ENCODE results near the gene MAVS.
A peak's percentile ranks its signal among the peaks of the same experiment; 100 is the strongest.
"Not testable (repeated sequence)": the region's sequence is repeated elsewhere in the genome, so short reads cannot be mapped to it uniquely, and the experiment has no call there.

MAVS gene

DNA sequence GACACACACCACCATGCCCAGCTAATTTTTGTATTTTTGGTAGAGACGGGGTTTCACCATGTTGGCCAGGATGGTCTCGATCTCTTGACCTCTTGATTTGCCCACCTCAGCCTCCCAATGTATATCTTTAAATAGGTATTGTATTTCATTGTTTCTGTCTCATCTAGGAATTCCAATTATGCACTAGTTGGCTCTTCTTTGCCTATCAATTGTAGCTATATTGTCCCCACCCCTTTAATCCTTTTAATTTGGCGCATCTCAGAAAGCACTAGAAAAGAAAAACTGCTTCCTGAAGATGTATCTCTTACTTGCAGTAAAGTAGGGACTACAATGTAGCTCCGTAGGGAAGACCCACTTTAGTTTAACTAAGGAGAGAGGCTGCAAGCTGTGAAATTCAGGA, 10.5 kb upstream of the MAVS start:
- no peaks in the 10 kb centered on the region for H3K4me1 ChIP-seq (ENCODE audit: control insufficient read depth in 1 of 2, insufficient read depth in 2 of 2, low read length in 2 of 2)
- H3K9me3 ChIP-seq (ENCODE audit: control insufficient read depth in 1 of 2, low read length in 2 of 2), result no peaks in the 10 kb centered on the region
- H3K36me3 ChIP-seq (ENCODE audit: control insufficient read depth in 1 of 2, insufficient read depth in 2 of 2, low read length in 2 of 2), result peaks cover 0 to 5% of the 10 kb centered on the region in 2 donors
- no peaks in the 10 kb centered on the region for H3K27me3 ChIP-seq (ENCODE audit: low read depth, low read length)
- no peak overlapping the region for H3K4me3 ChIP-seq (ENCODE audit: low read depth in 1 of 2, low read length in 2 of 2)
- no peak overlapping the region for H3K27ac ChIP-seq (ENCODE audit: low read length)

DNA sequence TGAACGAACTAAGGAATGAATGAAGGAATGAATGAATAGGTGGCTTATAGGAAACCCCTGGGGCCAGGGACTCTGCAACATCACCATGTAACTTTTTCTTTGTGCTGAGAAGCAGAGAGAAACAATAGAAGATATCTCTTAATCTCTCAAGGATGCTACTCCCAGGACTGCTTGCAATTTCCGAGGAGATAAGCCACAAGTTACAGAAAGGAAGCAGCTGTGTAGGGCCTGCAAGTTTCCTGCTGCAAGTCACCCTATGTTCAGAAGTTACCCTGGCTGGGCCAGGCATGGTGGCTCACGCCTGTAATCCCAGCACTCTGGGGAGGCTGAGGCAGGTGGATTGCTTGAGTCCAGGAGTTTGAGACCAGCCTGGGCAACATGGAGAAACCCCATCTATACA, 7.3 kb upstream of the MAVS start:
- Histone ChIP-seq H3K4me1 (ENCODE audit: control insufficient read depth in 1 of 2, insufficient read depth in 2 of 2, low read length in 2 of 2) (no peaks in the 10 kb centered on the region), H3K27me3 (ENCODE audit: low read depth, low read length) (no peaks in the 10 kb centered on the region), H3K4me3 (ENCODE audit: low read depth in 1 of 2, low read length in 2 of 2) (no peak overlapping the region), H3K27ac (ENCODE audit: low read length) (no peak overlapping the region), H3K36me3 (ENCODE audit: control insufficient read depth in 1 of 2, insufficient read depth in 2 of 2, low read length in 2 of 2) (peaks cover 0 to 5% of the 10 kb centered on the region in 2 donors), H3K9me3 (ENCODE audit: control insufficient read depth in 1 of 2, low read length in 2 of 2) (no peaks in the 10 kb centered on the region)

- H3K9me3 ChIP-seq (ENCODE audit: control insufficient read depth in 1 of 2, low read length in 2 of 2); H3K27me3 ChIP-seq (ENCODE audit: low read depth, low read length); H3K4me1 ChIP-seq (ENCODE audit: control insufficient read depth in 1 of 2, insufficient read depth in 2 of 2, low read length in 2 of 2); H3K36me3 ChIP-seq (ENCODE audit: control insufficient read depth in 1 of 2, insufficient read depth in 2 of 2, low read length in 2 of 2); H3K27ac ChIP-seq (ENCODE audit: low read length); H3K4me3 ChIP-seq (ENCODE audit: low read depth in 1 of 2, low read length in 2 of 2): not testable (repeated sequence)
Measured at GRCh38 chr20:3840201-3840600, 6.4 kb upstream of the MAVS start.

GRCh38 chr20:3842348-3842930, 4.2 kb upstream of the MAVS start:
- Histone ChIP-seq H3K9me3 (ENCODE audit: control insufficient read depth in 1 of 2, low read length in 2 of 2) (no peaks in the 10 kb centered on the region), H3K36me3 (ENCODE audit: control insufficient read depth in 1 of 2, insufficient read depth in 2 of 2, low read length in 2 of 2) (no peaks in the 10 kb centered on the region), H3K4me1 (ENCODE audit: control insufficient read depth in 1 of 2, insufficient read depth in 2 of 2, low read length in 2 of 2) (peaks cover 0 to 4% of the 10 kb centered on the region in 2 donors), H3K27ac (ENCODE audit: low read length) (peak overlapping the region; percentile 14), H3K4me3 (ENCODE audit: low read depth in 1 of 2, low read length in 2 of 2) (no peak overlapping the region), H3K27me3 (ENCODE audit: low read depth, low read length) (no peaks in the 10 kb centered on the region)

DNA sequence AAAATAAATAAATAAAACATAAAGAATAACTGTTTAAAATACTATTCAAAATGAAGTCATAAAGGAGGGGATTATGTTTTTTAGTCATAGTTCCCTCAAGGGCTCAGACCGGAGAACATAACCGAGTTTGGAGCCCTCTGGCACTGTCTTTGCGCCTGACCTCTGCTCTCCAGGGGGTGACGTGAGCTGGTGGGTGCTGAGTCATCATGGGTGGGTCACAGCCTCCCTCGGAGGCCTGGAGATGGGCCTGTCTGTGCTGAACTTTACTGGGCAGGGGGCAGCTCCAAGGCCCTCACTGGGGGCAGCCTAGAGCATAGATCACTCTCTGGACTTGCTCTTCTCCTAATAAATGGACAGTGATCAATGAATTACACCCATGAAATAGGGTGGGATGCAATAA, 3.1 kb upstream of the MAVS start:
- H3K4me3 ChIP-seq (ENCODE audit: low read depth in 1 of 2, low read length in 2 of 2), result no peak overlapping the region
- H3K4me1 ChIP-seq (ENCODE audit: control insufficient read depth in 1 of 2, insufficient read depth in 2 of 2, low read length in 2 of 2), result peaks cover 4 to 14% of the 10 kb centered on the region in 2 donors
- no peaks in the 10 kb centered on the region for H3K9me3 ChIP-seq (ENCODE audit: control insufficient read depth in 1 of 2, low read length in 2 of 2)
- no peaks in the 10 kb centered on the region for H3K27me3 ChIP-seq (ENCODE audit: low read depth, low read length)
- no peaks in the 10 kb centered on the region for H3K36me3 ChIP-seq (ENCODE audit: control insufficient read depth in 1 of 2, insufficient read depth in 2 of 2, low read length in 2 of 2)
- no peak overlapping the region for H3K27ac ChIP-seq (ENCODE audit: low read length)

DNA sequence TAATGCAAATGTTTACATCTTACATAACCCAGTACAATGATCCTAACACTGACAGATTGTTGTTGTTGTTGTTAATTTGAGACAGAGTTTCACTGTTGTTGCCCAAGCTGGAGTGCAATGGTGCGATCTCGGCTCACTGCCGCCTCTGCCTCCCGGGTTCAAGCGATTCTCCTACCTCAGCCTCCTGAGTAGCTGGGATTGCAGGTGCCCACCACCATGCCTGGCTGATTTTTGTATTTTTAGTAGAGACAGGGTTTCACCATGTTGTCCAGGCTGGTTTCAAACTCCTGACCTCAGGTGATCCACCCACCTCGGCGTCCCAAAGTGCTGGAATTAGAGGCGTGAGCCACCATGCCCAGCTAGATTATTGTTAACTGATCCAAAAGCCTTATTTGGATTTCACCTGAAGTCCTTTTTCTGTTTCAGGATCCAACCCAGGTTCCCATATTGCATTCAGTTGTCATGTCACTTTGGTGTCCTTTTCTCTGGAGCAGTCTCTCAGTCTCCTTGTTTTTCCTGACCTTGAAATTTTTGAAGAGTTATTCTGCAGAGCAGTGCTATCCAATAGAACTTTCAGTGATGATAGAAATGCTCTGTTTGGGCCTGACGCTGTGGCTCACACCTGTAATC, 2.5 kb upstream of the MAVS start:
- H3K27me3 ChIP-seq (ENCODE audit: low read depth, low read length); H3K9me3 ChIP-seq (ENCODE audit: control insufficient read depth in 1 of 2, low read length in 2 of 2); H3K4me3 ChIP-seq (ENCODE audit: low read depth in 1 of 2, low read length in 2 of 2); H3K36me3 ChIP-seq (ENCODE audit: control insufficient read depth in 1 of 2, insufficient read depth in 2 of 2, low read length in 2 of 2); H3K27ac ChIP-seq (ENCODE audit: low read length): not testable (repeated sequence)
- peaks cover 4 to 20% of the 10 kb centered on the region in 2 donors for H3K4me1 ChIP-seq (ENCODE audit: control insufficient read depth in 1 of 2, insufficient read depth in 2 of 2, low read length in 2 of 2)

DNA sequence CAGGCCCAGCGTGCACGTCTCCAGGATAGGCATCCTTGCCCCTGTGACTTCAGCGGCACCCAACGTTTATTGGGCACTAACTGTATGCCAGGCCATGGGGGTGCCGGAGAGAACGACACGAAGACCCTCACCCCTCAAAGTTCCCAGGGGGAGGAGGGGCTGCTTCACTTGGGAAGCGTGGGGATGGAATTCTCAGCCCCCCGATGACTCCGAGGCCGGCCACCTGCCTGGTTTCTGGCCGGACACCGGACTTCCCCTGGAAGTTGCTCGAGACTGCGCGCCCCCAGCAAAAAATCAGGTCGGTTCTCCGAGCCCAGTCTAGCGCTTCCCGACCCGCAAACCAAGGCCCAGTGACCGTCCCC, 275 bp upstream of the MAVS start:
- Histone ChIP-seq H3K9me3 (ENCODE audit: control insufficient read depth in 1 of 2, low read length in 2 of 2) (no peaks in the 10 kb centered on the region), H3K4me3 (ENCODE audit: low read depth in 1 of 2, low read length in 2 of 2) (peak overlapping the region; percentile 76 to 94), H3K36me3 (ENCODE audit: control insufficient read depth in 1 of 2, insufficient read depth in 2 of 2, low read length in 2 of 2) (no peaks in the 10 kb centered on the region), H3K27ac (ENCODE audit: low read length) (peak overlapping the region; percentile 88), H3K27me3 (ENCODE audit: low read depth, low read length) (no peaks in the 10 kb centered on the region), H3K4me1 (ENCODE audit: control insufficient read depth in 1 of 2, insufficient read depth in 2 of 2, low read length in 2 of 2) (peaks cover 4 to 20% of the 10 kb centered on the region in 2 donors)

- H3K27me3 ChIP-seq (ENCODE audit: low read depth, low read length), result no peaks in the 10 kb centered on the region
- no peaks in the 10 kb centered on the region for H3K36me3 ChIP-seq (ENCODE audit: control insufficient read depth in 1 of 2, insufficient read depth in 2 of 2, low read length in 2 of 2)
- H3K27ac ChIP-seq (ENCODE audit: low read length), result peak overlapping the region; percentile 88
- peaks cover 4 to 20% of the 10 kb centered on the region in 2 donors for H3K4me1 ChIP-seq (ENCODE audit: control insufficient read depth in 1 of 2, insufficient read depth in 2 of 2, low read length in 2 of 2)
- H3K4me3 ChIP-seq (ENCODE audit: low read depth in 1 of 2, low read length in 2 of 2), result peak overlapping the region; percentile 75 to 94
- no peaks in the 10 kb centered on the region for H3K9me3 ChIP-seq (ENCODE audit: control insufficient read depth in 1 of 2, low read length in 2 of 2)
Measured at GRCh38 chr20:3847429-3847940, 851 bp downstream of the MAVS start.

DNA sequence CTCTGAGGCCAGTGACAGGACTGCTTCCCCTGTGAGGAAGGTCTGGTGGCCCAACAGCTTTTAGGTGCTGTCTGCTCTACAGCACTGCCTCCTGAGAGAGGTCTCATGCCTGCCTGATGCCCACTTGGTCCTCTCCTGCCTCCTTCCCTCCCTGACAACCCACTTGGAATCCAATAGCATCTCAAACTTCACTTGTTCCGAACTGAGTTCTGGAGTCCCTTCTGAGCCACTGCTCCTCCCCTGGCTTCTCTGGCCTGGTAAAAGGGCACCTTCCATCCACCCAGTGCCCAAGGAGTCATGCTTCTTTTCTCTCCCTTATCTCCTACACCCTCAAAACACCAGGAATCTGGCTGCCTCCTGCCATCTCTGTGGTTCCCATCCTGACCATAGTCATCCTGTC, 1.9 kb downstream of the MAVS start:
- H3K27ac ChIP-seq (ENCODE audit: low read length), result no peak overlapping the region
- no peaks in the 10 kb centered on the region for H3K9me3 ChIP-seq (ENCODE audit: control insufficient read depth in 1 of 2, low read length in 2 of 2)
- H3K4me1 ChIP-seq (ENCODE audit: control insufficient read depth in 1 of 2, insufficient read depth in 2 of 2, low read length in 2 of 2), result peaks cover 4 to 20% of the 10 kb centered on the region in 2 donors
- no peak overlapping the region for H3K4me3 ChIP-seq (ENCODE audit: low read depth in 1 of 2, low read length in 2 of 2)
- H3K27me3 ChIP-seq (ENCODE audit: low read depth, low read length), result no peaks in the 10 kb centered on the region
- no peaks in the 10 kb centered on the region for H3K36me3 ChIP-seq (ENCODE audit: control insufficient read depth in 1 of 2, insufficient read depth in 2 of 2, low read length in 2 of 2)

- H3K27me3 ChIP-seq (ENCODE audit: low read depth, low read length), result no peaks in the 10 kb centered on the region
- H3K4me1 ChIP-seq (ENCODE audit: control insufficient read depth in 1 of 2, insufficient read depth in 2 of 2, low read length in 2 of 2), result no peaks in the 10 kb centered on the region
- H3K9me3 ChIP-seq (ENCODE audit: control insufficient read depth in 1 of 2, low read length in 2 of 2), result no peaks in the 10 kb centered on the region
- no peak overlapping the region for H3K4me3 ChIP-seq (ENCODE audit: low read depth in 1 of 2, low read length in 2 of 2)
- no peak overlapping the region for H3K27ac ChIP-seq (ENCODE audit: low read length)
- peaks cover 14 to 29% of the 10 kb centered on the region in 2 donors for H3K36me3 ChIP-seq (ENCODE audit: control insufficient read depth in 1 of 2, insufficient read depth in 2 of 2, low read length in 2 of 2)
Measured at GRCh38 chr20:3854462-3854871, 7.8 kb downstream of the MAVS start.

GRCh38 chr20:3857405-3857804, 10.8 kb downstream of the MAVS start:
- Histone ChIP-seq H3K27ac (ENCODE audit: low read length) (no peak overlapping the region), H3K4me3 (ENCODE audit: low read depth in 1 of 2, low read length in 2 of 2) (no peak overlapping the region), H3K4me1 (ENCODE audit: control insufficient read depth in 1 of 2, insufficient read depth in 2 of 2, low read length in 2 of 2) (no peaks in the 10 kb centered on the region), H3K9me3 (ENCODE audit: control insufficient read depth in 1 of 2, low read length in 2 of 2) (no peaks in the 10 kb centered on the region), H3K36me3 (ENCODE audit: control insufficient read depth in 1 of 2, insufficient read depth in 2 of 2, low read length in 2 of 2) (peaks cover 22 to 52% of the 10 kb centered on the region in 2 donors), H3K27me3 (ENCODE audit: low read depth, low read length) (no peaks in the 10 kb centered on the region)

- peaks cover 35 to 65% of the 10 kb centered on the region in 2 donors for H3K36me3 ChIP-seq (ENCODE audit: control insufficient read depth in 1 of 2, insufficient read depth in 2 of 2, low read length in 2 of 2)
Measured at GRCh38 chr20:3858689-3859088, 12.1 kb downstream of the MAVS start.

More at GRCh38 chr20:3858689-3859088, 12.1 kb downstream of the MAVS start:
- Histone ChIP-seq H3K4me3 (ENCODE audit: low read depth in 1 of 2, low read length in 2 of 2) (no peak overlapping the region), H3K9me3 (ENCODE audit: control insufficient read depth in 1 of 2, low read length in 2 of 2) (no peaks in the 10 kb centered on the region), H3K4me1 (ENCODE audit: control insufficient read depth in 1 of 2, insufficient read depth in 2 of 2, low read length in 2 of 2) (no peaks in the 10 kb centered on the region), H3K27ac (ENCODE audit: low read length) (no peak overlapping the region), H3K27me3 (ENCODE audit: low read depth, low read length) (no peaks in the 10 kb centered on the region)
